HG02623 (cell line): ENCODE measurements around the gene EML6.
A peak's percentile ranks its signal among the peaks of the same experiment; 100 is the strongest.

Source experiments
- ATAC-seq: cut with Tn5 transposase; IDR thresholded peaks from one replicate; pipeline ENCODE4 v1.9.1; 2021; ENCODE audit warnings: moderate library complexity; ENCODE audit not compliant: unreplicated experiment

EML6 gene

GRCh38 chr2:54750040-54750439 lies 26.6 kb downstream of the EML6 start:
- ATAC-seq, result no peak

DNA sequence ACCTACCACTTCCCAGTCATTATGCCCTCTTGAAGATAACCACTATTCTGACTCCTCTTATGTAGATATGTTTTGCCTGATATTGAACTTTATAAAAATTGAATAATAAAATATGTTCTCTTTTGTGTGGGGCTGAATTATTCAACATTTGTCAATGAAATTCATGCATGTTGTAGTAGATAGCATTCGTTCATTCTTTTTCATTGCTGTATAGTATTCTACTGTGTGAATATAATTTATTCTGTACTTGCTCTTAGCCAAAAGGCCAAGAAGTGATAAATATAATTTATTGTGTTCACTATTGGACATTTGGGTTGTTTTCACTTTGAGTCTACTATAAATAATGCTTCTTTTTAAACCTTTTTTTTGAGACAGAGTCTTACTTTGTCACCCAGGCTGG lies 29.0 kb downstream of the EML6 start:
- ATAC-seq, result no peak

DNA sequence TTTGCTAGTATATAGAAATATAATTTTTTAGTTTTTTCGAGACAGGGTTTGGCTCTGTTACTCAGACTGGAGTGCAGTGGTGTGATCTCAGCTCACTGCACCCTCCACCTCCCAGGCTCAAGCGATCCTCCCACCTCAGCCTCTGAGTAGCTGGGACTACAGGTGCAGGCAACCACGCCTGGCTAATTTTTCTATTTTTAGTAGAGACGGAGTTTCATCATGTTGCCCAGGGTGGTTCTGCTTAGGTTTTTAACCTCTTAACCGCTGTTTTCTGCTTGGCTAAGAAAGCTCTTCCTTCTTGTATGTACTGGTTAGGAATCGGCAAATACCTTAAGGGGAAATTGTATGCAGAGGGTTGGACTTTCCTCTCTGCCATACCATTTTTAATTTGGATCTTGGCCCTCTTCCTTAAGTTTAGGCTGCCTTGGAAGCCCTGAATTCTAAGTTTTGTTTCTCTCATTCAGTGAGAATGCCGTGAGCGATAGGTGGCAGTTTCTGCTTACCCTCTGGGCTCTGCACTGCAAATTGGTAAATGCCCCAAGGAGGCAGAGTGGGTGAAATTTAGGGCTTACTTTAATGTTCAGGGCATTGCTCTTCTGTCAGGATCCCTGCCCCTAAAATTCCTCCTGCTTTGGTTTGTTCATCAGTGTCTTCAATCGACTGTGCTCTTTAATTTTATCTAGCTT lies 32.3 kb downstream of the EML6 start:
- ATAC-seq, result peak; percentile 73

- ATAC-seq, result no peak
Observed at GRCh38 chr2:54757500-54757899, 34.0 kb downstream of the EML6 start.

DNA sequence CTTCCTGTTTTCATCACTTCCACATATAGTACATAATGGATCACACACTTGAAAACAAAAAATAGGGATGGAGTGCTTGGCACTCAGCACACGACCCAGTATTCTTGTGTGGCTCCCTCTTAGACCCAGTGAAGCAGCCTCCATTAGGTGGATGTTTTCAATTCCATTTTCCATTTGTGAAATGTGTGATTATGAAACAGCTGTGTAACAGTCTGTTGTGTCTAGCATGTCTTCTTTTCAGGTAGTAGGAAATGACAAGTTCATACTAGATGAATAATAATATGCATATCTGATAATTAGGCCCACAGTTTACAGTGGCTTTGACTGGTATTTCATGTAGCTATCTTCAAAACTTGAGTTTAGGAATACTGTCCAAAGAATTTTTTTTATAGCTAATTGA lies 35.5 kb downstream of the EML6 start:
- ATAC-seq, result no peak

GRCh38 chr2:54760310-54760709 lies 36.8 kb downstream of the EML6 start:
- no peak for ATAC-seq

DNA sequence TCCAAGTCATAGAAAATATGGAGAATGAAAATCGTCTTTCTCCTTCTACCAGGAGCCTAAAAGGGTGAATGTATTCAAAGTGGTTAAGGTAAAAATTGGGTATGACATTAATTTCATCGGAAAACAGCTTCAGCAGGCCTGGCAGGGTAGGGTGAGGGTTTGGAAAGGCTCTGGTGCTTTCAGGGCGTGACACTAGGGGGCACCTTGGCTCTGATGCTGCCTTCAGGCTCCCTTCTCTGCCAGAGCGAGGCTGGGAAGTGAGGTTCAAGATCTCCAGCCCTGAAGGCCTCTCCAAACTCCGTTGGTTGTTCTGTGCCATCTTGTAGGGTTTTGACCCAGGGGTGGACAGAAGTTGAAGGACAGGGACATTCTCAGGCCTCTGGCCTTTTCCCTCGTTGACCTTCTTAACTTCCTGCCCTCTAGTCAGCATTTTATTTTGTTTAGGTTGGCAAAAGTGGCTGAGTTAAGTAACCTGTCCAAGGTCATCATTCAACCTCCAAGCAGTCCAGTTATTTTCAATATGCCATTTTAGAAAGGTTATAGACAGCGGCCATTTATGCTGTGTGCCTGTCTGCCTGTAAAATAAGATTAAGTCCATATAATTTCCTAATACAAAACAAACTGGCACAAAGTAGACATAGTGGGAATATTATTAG lies 40.3 kb downstream of the EML6 start:
- ATAC-seq, result no peak

DNA sequence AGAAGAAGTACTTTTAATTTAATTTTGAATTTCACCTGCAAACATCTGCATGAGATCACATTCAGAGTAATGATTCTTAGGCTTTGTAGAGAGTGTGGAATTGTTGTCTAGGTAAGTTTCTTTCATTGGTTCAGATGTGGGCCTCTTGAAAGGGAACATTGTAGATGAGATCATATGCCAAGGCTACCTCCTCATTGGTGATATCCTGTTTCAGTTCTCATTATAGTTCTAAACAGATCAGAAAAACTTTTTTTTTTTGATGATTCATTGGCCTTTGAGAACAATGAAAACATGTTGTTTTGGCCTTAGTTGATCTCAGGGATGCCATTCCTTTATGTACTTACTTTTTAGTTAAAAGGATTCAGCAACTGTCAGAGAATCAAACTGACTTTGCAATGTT lies 44.5 kb downstream of the EML6 start:
- ATAC-seq, result no peak

- ATAC-seq, result no peak
Observed at GRCh38 chr2:54768772-54769428, 45.4 kb downstream of the EML6 start.

- no peak for ATAC-seq
Observed at GRCh38 chr2:54770211-54770610, 46.7 kb downstream of the EML6 start.

GRCh38 chr2:54770676-54771075 lies 47.2 kb downstream of the EML6 start:
- no peak for ATAC-seq

GRCh38 chr2:54771166-54771885 lies 47.9 kb downstream of the EML6 start:
- no peak for ATAC-seq

- no peak for ATAC-seq
Observed at GRCh38 chr2:54772110-54772509, 48.6 kb downstream of the EML6 start.

DNA sequence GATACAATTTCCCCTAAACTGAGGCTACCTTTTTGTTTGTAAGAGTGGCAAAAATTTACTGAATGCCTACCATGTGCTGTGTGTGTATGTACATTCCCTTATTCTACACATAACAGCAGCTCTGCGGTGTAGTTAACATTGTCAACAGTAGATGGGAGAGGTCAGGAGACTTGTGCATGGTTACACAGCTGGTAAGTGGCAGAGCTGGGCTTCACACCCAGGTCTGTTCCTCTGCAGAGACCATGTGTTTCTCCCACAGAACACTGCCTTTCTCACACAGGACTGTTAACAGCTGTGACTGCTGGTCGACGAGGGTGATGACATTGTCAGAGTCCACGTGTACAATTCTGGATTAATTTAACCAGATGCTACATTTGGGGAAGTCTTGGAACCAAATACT lies 49.1 kb downstream of the EML6 start:
- ATAC-seq, result no peak

GRCh38 chr2:54773233-54773632 lies 49.8 kb downstream of the EML6 start:
- no peak for ATAC-seq

GRCh38 chr2:54773838-54774237 lies 50.4 kb downstream of the EML6 start:
- no peak for ATAC-seq

- no peak for ATAC-seq
Observed at GRCh38 chr2:54775710-54776109, 52.2 kb downstream of the EML6 start.

GRCh38 chr2:54776494-54776893 lies 53.0 kb downstream of the EML6 start:
- no peak for ATAC-seq

DNA sequence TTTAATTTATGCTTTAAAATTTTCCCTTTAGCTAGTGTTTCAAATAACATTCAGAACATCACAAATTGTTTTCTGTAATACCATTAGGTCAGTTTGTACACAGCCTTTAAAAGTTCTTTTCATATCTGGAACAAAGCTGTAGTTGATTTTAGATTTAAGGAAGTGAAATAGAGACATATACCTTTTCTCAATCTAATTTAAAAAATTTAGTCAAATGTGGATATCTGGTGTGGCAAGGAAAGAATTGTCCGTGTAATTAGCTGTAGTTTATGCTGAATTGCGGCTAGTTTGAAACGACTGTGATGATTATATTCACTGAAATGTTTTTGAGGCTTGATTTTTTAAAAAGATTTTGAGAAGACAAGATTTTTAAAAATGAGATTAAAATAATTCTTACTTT lies 59.9 kb downstream of the EML6 start:
- no peak for ATAC-seq

DNA sequence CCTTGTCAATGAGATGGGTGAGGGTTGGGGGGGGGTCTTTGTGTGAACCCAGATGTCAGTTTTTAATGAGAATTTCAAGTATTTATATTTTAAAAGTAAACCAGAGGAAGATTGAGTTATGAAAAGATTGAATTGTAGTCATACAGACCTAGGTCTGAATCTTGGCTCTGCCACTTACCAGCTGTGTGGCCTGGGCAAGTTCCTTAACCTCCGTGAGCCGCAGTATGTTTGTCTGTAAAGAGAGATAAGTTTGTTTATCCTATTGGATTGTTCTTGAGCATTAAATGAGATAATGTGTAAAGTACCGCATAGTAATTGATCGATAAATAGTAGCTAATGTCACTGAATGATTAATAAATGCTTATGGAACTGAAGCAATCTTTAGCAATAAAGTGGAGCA lies 63.8 kb downstream of the EML6 start:
- ATAC-seq, result no peak

- ATAC-seq, result no peak
Observed at GRCh38 chr2:54787755-54788366, 64.4 kb downstream of the EML6 start.
